ENCODE results near the gene APLP1. TPM values are rescaled to one million over a fixed set of nuclear protein-coding genes. Genes with fewer than 3 reads are reported as not detected.
"Not testable (repeated sequence)": the region's sequence is repeated elsewhere in the genome, so short reads cannot be mapped to it uniquely, and the experiment has no call there.

The APLP1 gene
- total RNA-seq, 2 donors from 2014 or later = 2.4 to 7.7 TPM

DNA sequence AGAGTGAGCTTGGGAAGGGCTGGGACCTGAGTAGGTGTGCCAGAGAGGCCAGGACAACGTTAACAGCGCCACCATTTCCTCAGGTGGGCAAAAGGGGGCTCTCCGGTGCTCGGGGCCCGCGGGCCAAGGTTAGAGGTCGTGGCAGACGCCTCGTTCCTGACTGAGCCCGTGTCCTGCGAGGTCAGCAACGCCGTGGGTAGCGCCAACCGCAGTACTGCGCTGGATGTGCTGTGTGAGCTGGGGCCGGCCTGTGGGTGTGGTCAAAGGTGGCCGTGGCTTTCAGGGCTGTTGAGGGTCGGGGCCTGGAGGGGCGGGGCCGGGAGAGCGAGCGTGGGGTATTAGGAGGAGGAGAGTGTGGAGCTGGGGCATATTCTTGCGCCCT is 7.9 kb upstream of the APLP1 start:
- Mint-ChIP-seq H3K4me3 (peak overlapping the region in 1 of 2 donors; percentile 40), H3K27me3 (ENCODE audit: low read depth) (peaks cover 57% of the 10 kb centered on the region), H3K36me3 (ENCODE audit: insufficient read depth in 2 of 2) (no peaks in the 10 kb centered on the region), H3K27ac (no peak overlapping the region), H3K4me1 (ENCODE audit: low read depth) (peaks cover 8% of the 10 kb centered on the region), H3K9me3 (no peaks in the 10 kb centered on the region)
- ATAC-seq (replicated peaks in 1 of 2) (no peak), DNase-seq (no peak)

DNA sequence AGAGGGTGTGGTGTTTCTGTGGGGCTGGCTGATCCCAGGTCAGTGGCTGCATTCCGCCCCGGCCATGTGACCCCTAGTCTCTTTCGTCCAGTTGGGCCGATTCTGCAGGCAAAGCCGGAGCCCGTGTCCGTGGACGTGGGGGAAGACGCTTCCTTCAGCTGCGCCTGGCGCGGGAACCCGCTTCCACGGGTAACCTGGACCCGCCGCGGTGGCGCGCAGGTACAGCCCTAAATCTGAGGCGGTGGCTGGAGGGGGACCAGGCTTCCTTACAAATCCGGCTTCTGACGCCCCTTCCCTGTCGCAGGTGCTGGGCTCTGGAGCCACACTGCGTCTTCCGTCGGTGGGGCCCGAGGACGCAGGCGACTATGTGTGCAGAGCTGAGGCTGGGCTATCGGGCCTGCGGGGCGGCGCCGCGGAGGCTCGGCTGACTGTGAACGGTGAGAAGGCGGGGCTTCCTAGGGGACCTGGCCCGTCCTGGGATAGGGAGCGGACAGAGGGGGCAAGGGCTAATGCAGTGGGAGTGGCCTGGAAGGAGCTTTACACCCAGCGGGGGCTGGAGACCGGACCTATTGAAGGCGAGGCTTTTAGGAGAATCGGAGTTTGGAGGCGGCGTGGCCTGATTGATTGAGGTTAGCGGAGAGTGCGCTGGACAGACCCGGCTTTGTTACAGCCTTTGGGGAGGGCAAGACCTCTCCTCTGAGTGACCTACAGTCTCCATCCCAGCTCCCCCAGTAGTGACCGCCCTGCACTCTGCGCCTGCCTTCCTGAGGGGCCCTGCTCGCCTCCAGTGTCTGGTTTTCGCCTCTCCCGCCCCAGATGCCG is 7.3 kb upstream of the APLP1 start:
- H3K9me3 Mint-ChIP-seq = no peaks in the 10 kb centered on the region
- H3K27ac Mint-ChIP-seq = no peak overlapping the region
- H3K4me1 Mint-ChIP-seq (ENCODE audit: low read depth) = peaks cover 8% of the 10 kb centered on the region
- DNase-seq (no peak), ATAC-seq (replicated peaks in 1 of 2) (peak in 1 of 2 donors; percentile 27)
- peaks cover 58% of the 10 kb centered on the region for H3K27me3 Mint-ChIP-seq (ENCODE audit: low read depth)
- no peaks in the 10 kb centered on the region for H3K36me3 Mint-ChIP-seq (ENCODE audit: insufficient read depth in 2 of 2)
- H3K4me3 Mint-ChIP-seq = peak overlapping the region in 1 of 2 donors; percentile 40

DNA sequence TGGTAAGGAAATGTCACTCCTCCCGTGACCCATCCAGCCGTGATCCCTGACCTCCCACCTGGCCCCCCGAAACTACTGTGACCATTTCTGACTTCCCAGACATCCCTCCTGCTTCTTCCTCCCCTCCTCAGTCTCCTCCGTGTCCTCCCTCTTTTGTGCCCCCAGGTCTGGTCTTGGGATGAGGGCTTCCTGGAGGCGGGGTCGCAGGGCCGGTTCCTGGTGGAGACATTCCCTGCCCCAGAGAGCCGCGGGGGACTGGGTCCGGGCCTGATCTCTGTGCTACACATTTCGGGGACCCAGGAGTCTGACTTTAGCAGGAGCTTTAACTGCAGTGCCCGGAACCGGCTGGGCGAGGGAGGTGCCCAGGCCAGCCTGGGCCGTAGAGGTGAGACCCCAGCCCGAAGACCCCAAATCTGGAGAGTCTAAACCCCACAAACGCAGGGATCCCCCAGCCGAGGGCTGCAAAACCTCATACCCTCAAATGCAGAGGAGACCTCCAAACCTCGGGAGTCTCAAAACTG is 6.7 kb upstream of the APLP1 start:
- H3K27ac Mint-ChIP-seq = no peak overlapping the region
- peaks cover 8% of the 10 kb centered on the region for H3K4me1 Mint-ChIP-seq (ENCODE audit: low read depth)
- no peak for DNase-seq
- no peak overlapping the region for H3K4me3 Mint-ChIP-seq
- ATAC-seq (replicated peaks in 1 of 2) = no peak
- H3K36me3 Mint-ChIP-seq (ENCODE audit: insufficient read depth in 2 of 2) = no peaks in the 10 kb centered on the region
- H3K9me3 Mint-ChIP-seq = no peaks in the 10 kb centered on the region
- H3K27me3 Mint-ChIP-seq (ENCODE audit: low read depth) = peaks cover 65% of the 10 kb centered on the region

DNA sequence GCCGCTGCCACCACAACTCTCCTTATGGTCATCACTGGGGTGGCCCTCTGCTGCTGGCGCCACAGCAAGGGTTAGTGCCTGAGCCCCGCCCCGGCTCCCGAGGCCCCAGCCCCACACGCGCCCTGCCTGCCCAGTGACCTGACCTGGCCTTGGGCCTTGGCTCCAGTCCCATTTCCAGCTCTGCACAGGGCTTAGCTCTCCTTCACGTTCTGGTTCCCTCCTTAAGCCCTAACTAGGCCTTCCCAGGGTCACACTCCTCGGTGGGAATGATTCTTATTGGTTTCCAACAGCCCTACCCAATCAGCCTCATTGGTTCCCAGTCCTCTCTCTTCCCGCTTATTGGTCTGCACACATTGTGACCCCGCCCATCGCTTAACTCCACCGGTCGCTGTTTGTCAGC is 5.8 kb upstream of the APLP1 start:
- H3K4me1 Mint-ChIP-seq (ENCODE audit: low read depth) = no peaks in the 10 kb centered on the region
- H3K36me3 Mint-ChIP-seq (ENCODE audit: insufficient read depth in 2 of 2) = no peaks in the 10 kb centered on the region
- DNase-seq (no peak), ATAC-seq (replicated peaks in 1 of 2) (no peak)
- no peak overlapping the region for H3K27ac Mint-ChIP-seq
- H3K27me3 Mint-ChIP-seq (ENCODE audit: low read depth) = peaks cover 70% of the 10 kb centered on the region
- H3K9me3 Mint-ChIP-seq = peaks cover 0 to under 1% of the 10 kb centered on the region in 2 donors
- H3K4me3 Mint-ChIP-seq = no peak overlapping the region

DNA sequence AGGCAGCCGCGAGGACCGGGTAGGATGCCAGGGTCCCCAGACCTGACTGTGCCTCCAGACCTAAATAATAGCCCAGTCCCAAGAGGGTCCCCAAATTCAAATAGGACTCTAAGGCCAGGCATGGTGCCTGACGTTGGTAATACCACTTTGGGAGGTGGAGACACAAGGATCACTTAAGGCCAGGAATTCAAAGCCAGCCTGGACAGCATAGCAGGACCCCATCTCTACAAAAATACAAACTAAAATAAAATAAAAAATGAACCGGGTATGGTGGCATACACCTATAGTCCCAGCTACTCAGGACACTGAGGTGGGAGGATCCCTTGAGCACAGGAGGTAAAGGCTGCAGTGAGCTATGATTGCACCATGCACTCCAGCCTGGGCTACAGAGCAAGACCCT is 5.4 kb upstream of the APLP1 start:
- no peak for DNase-seq
- Mint-ChIP-seq H3K9me3 (peaks cover 0 to 1% of the 10 kb centered on the region in 2 donors), H3K36me3 (ENCODE audit: insufficient read depth in 2 of 2) (no peaks in the 10 kb centered on the region), H3K27ac (no peak overlapping the region), H3K4me3 (no peak overlapping the region), H3K4me1 (ENCODE audit: low read depth) (no peaks in the 10 kb centered on the region), H3K27me3 (ENCODE audit: low read depth) (peaks cover 74% of the 10 kb centered on the region)
- no peak for ATAC-seq (replicated peaks in 1 of 2)

DNA sequence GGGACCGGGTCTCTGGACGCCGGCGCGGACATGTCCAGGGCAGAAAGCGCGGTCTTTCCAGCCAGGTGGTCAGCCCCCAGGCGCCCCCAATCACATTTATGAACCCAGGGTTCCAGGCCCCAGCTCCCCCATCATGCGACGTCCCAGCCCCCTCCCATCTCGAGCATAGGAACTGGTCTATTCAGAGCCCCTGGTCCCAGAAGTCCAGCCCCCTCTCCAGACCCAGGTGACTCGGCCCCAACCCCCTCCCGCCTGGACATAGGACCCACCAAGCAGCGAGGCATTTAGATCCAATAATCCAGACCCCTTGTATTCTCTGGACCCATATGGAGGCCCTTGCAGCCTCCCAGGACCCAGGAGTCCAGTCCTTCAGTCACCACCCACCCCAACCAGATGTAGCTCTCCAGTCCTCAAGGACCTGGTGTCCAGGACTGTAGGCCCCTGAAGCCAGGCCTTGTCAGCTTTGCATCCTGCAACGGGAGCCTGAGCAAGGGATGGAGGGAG is 501 bp downstream of the APLP1 start:
- H3K9me3 Mint-ChIP-seq = peaks cover 0 to 1% of the 10 kb centered on the region in 2 donors
- H3K27ac Mint-ChIP-seq = no peak overlapping the region
- no peaks in the 10 kb centered on the region for H3K36me3 Mint-ChIP-seq (ENCODE audit: insufficient read depth in 2 of 2)
- peaks cover 53% of the 10 kb centered on the region for H3K27me3 Mint-ChIP-seq (ENCODE audit: low read depth)
- ATAC-seq (replicated peaks in 1 of 2) (no peak), DNase-seq (no peak)
- peaks cover 18% of the 10 kb centered on the region for H3K4me1 Mint-ChIP-seq (ENCODE audit: low read depth)
- peak overlapping the region; percentile 69 to 90 for H3K4me3 Mint-ChIP-seq

DNA sequence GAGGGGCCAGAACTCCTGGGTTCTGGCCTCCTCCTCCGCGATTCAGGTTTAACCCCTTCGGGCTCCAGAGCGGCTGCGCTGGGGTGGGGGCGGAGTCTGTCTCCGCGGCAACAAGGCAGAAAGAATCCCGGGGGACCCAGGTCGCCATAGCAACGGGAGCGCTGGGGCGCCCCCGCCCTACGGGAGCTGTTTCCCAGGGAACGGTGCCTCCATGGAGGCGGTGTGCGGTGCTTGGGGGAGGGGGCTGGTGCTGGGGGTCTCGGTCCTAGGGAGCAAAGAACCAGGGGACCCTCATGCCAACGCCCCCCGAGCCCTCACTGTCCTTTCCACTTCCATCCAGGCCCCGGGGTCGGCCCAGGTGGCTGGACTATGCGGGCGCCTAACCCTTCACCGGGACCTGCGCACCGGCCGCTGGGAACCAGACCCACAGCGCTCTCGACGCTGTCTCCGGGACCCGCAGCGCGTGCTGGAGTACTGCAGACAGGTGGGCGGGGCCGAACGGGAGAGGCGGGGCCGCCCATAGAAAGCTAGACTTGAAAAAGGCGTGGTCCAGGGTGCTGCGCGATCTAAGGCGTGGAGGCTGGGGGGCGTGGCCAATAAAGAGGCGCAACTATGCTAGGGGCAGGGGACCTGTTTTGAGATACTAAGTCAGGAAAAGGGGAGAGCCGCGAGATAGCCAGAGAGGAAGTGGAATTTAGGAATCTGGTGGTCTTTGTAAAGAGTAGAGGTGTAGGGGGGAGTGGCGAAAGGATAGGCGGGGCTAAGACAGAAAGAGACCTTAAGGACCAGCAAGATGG is 1.2 kb downstream of the APLP1 start:
- peak overlapping the region; percentile 90 to 91 for H3K4me3 Mint-ChIP-seq
- ATAC-seq (replicated peaks in 1 of 2) = peak; percentile 91 to 92
- peak; percentile 92 to 93 for DNase-seq
- no peaks in the 10 kb centered on the region for H3K36me3 Mint-ChIP-seq (ENCODE audit: insufficient read depth in 2 of 2)
- H3K27ac Mint-ChIP-seq = no peak overlapping the region
- peaks cover 53% of the 10 kb centered on the region for H3K27me3 Mint-ChIP-seq (ENCODE audit: low read depth)
- peaks cover 0 to 1% of the 10 kb centered on the region in 2 donors for H3K9me3 Mint-ChIP-seq
- peaks cover 18% of the 10 kb centered on the region for H3K4me1 Mint-ChIP-seq (ENCODE audit: low read depth)

DNA sequence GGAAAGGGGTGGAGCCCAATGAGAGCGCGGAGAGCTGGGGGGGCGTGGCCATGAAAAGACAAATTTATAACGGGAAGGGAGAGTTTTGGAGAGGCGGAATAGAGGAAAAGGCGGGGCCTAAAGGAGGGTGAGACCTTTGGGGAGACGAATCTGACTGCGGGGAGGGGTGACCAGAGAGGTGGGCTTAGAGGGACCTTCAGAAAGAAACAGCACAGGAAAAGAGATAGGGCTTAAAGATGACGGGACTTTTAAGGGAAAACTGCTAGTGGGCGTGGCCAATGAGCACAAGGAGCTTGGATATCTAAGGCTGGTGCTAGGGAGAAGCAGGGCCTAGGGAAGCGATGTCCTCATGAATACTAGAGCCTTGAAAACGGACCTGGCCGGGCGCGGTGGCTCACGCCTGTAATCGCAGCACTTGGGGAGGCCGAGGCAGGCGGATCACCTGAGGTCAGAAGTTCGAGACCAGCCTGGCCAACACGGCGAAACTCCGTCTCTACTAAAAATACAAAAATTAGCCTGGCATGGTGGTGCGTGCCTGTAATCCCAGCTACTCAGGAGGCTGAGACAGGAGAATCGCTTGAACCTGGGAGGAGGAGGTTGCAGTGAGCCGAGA is 1.9 kb downstream of the APLP1 start:
- H3K27me3 Mint-ChIP-seq (ENCODE audit: low read depth) = peaks cover 46% of the 10 kb centered on the region
- ATAC-seq (replicated peaks in 1 of 2) = not testable (repeated sequence)

DNA sequence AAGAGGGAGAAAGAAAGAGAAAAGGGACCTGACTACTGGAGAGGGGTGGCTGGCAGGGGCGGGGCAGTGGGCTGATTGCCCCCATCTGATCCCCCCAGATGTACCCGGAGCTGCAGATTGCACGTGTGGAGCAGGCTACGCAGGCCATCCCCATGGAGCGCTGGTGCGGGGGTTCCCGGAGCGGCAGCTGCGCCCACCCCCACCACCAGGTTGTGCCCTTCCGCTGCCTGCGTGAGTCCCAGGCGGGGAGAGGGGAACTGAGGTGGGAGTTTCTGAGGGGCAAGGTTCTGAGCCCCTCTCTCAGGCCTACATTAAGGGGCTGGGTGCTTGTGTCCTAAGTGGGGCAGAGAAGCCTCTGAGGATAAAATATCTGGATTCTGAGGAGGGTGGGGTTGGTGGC is 2.4 kb downstream of the APLP1 start:
- Mint-ChIP-seq H3K27me3 (ENCODE audit: low read depth) (peaks cover 41% of the 10 kb centered on the region), H3K4me3 (peak overlapping the region in 1 of 2 donors; percentile 90)
- no peak for ATAC-seq (replicated peaks in 1 of 2)

More for the DNA sequence above, 1.9 kb downstream of the APLP1 start:
- DNase-seq = peak in 1 of 2 donors; percentile 82
- H3K4me1 Mint-ChIP-seq (ENCODE audit: low read depth) = peaks cover 18% of the 10 kb centered on the region
- H3K4me3 Mint-ChIP-seq = peak overlapping the region; percentile 90 to 91
- H3K27ac Mint-ChIP-seq; H3K9me3 Mint-ChIP-seq; H3K36me3 Mint-ChIP-seq (ENCODE audit: insufficient read depth in 2 of 2): not testable (repeated sequence)

DNA sequence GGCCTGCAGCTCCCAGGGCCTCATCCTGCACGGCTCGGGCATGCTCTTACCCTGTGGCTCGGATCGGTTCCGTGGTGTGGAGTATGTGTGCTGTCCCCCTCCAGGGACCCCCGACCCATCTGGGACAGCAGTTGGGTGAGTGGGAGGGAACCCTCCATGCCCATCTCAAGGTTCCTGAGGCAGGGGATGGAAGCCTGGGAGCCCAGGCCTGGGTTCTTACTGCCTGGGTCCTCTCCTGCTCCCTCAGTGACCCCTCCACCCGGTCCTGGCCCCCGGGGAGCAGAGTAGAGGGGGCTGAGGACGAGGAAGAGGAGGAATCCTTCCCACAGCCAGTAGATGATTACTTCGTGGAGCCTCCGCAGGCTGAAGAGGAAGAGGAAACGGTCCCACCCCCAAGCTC is 3.2 kb downstream of the APLP1 start:
- Mint-ChIP-seq H3K27me3 (ENCODE audit: low read depth) (peaks cover 32% of the 10 kb centered on the region), H3K36me3 (ENCODE audit: insufficient read depth in 2 of 2) (no peaks in the 10 kb centered on the region), H3K4me1 (ENCODE audit: low read depth) (peaks cover 18% of the 10 kb centered on the region), H3K9me3 (peaks cover 0 to 1% of the 10 kb centered on the region in 2 donors), H3K4me3 (no peak overlapping the region), H3K27ac (no peak overlapping the region)
- ATAC-seq (replicated peaks in 1 of 2) (no peak), DNase-seq (no peak)

More for the DNA sequence above, 2.4 kb downstream of the APLP1 start:
- H3K4me1 Mint-ChIP-seq (ENCODE audit: low read depth) = peaks cover 18% of the 10 kb centered on the region
- peaks cover 0 to 1% of the 10 kb centered on the region in 2 donors for H3K9me3 Mint-ChIP-seq
- H3K27ac Mint-ChIP-seq = no peak overlapping the region
- DNase-seq = no peak
- H3K36me3 Mint-ChIP-seq (ENCODE audit: insufficient read depth in 2 of 2) = no peaks in the 10 kb centered on the region

DNA sequence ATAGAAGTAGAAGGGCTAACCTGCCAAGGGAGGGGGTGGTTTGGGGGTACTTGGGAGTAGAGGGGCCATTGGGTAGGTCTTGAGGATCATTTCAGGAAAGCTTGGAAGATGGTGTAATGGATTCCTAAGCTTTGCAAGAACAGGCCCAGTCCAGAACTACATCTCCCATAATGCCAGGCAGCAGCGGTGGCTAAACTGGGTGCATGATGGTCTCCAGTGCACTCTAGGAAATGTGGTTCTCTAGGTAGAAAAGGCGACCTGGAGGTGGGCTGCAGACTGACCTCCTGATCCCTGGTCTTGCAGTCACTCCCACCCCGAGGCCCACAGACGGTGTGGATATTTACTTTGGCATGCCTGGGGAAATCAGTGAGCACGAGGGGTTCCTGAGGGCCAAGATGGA is 3.8 kb downstream of the APLP1 start:
- no peaks in the 10 kb centered on the region for H3K36me3 Mint-ChIP-seq (ENCODE audit: insufficient read depth in 2 of 2)

DNA sequence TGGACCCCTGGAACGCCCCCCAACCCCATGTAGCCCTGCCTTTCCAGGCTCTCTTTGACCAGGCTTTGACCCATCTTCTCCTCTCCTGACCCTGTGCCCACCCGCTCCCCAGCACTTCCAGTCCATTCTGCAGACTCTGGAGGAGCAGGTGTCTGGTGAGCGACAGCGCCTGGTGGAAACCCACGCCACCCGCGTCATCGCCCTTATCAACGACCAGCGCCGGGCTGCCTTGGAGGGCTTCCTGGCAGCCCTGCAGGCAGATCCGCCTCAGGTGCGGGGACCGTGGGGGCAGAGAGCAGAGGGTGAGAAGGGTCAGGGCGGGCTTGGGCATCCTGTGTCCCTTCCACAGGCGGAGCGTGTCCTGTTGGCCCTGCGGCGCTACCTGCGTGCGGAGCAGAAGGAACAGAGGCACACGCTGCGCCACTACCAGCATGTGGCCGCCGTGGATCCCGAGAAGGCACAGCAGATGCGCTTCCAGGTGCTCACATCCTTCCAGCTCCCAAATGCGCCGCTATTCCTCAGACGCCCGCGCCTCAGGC is 6.1 kb downstream of the APLP1 start:
- ATAC-seq (replicated peaks in 1 of 2) (no peak), DNase-seq (no peak)
- Mint-ChIP-seq H3K9me3 (no peaks in the 10 kb centered on the region), H3K4me3 (no peak overlapping the region), H3K36me3 (ENCODE audit: insufficient read depth in 2 of 2) (no peaks in the 10 kb centered on the region), H3K27ac (no peak overlapping the region), H3K27me3 (ENCODE audit: low read depth) (peaks cover 23% of the 10 kb centered on the region), H3K4me1 (ENCODE audit: low read depth) (peaks cover 13% of the 10 kb centered on the region)

More for the DNA sequence above, 3.8 kb downstream of the APLP1 start:
- H3K4me1 Mint-ChIP-seq (ENCODE audit: low read depth) = peaks cover 18% of the 10 kb centered on the region
- peaks cover 29% of the 10 kb centered on the region for H3K27me3 Mint-ChIP-seq (ENCODE audit: low read depth)
- no peak for ATAC-seq (replicated peaks in 1 of 2)
- no peak overlapping the region for H3K27ac Mint-ChIP-seq
- peaks cover 0 to 1% of the 10 kb centered on the region in 2 donors for H3K9me3 Mint-ChIP-seq
- DNase-seq = no peak
- H3K4me3 Mint-ChIP-seq = no peak overlapping the region
